OCI-LY1 (cell line): ENCODE results near the gene PTGIS.

Source experiments
- CTCF ChIP-seq: fragments of 200-600 bp; sonication (generic), shearing (Covaris generic); IDR thresholded peaks from 2 replicates; pipeline ENCODE4 v1.5.1; 2017; ENCODE audit warnings: mild to moderate bottlenecking, antibody characterized with exemption, low read length, moderate library complexity, mixed read lengths
- EZH2 ChIP-seq: fragments of 200-600 bp; sonication (generic), shearing (Covaris generic); IDR thresholded peaks from 2 replicates; pipeline ENCODE4 v1.8.0; 2017; ENCODE audit warnings: borderline replicate concordance, mixed run types, mild to moderate bottlenecking, antibody characterized with exemption, low read length, moderate library complexity, mixed read lengths

GRCh38 chr20:49594143-49594930 is 26.4 kb upstream of the PTGIS start:
- TF ChIP-seq EZH2 = no peak
- no peak for TF ChIP-seq CTCF
